IPS-18a (cell line): Measurements from ENCODE around the gene NUDT22.
"Not testable (repeated sequence)": the region's sequence is repeated elsewhere in the genome, so short reads cannot be mapped to it uniquely, and the experiment has no call there.

Experiments used
- H3K27ac ChIP-seq: one replicate; pipeline ENCODE4 v1.5.1; 2013; ENCODE audit warnings: low read length
- H3K27me3 ChIP-seq: one replicate; pipeline ENCODE4 v1.6.1; 2013; ENCODE audit warnings: mild to moderate bottlenecking, low read length; ENCODE audit not compliant: control insufficient read depth, insufficient read depth
- H3K36me3 ChIP-seq: one replicate; pipeline ENCODE4 v1.6.1; 2013; ENCODE audit warnings: low read depth, low read length; ENCODE audit not compliant: control insufficient read depth
- H3K4me1 ChIP-seq: one replicate; pipeline ENCODE4 v1.6.1; 2013; ENCODE audit warnings: low read depth, low read length; ENCODE audit not compliant: control insufficient read depth
- H3K4me3 ChIP-seq: one replicate; pipeline ENCODE4 v1.5.1; 2013; ENCODE audit warnings: low read length
- H3K9ac ChIP-seq: one replicate; pipeline ENCODE4 v1.6.1; 2013; ENCODE audit warnings: mild to moderate bottlenecking, low read length, moderate library complexity
- H3K9me3 ChIP-seq: one replicate; pipeline ENCODE4 v1.6.1; 2013; ENCODE audit warnings: low read depth, low read length; ENCODE audit not compliant: control insufficient read depth

Gene NUDT22

GRCh38 chr11:64240435-64241240 is 14.6 kb downstream of the NUDT22 start, which contains the start of gene FKBP2:
Gene FKBP2, plus strand, starts transcription at chr11:64241095. Its CDS starts 1,293 bp downstream, at chr11:64242388.
- no peaks in the 10 kb centered on the region for H3K27me3 ChIP-seq
- peak within 1 kb of the TSS; percentile 66 for H3K4me3 ChIP-seq
- peaks cover 13% of the 10 kb centered on the region for H3K36me3 ChIP-seq
- no peaks in the 10 kb centered on the region for H3K9me3 ChIP-seq
- no peaks in the 10 kb centered on the region for H3K4me1 ChIP-seq
- peak within 1 kb of the TSS; percentile 80 for H3K9ac ChIP-seq
- H3K27ac ChIP-seq = peak within 1 kb of the TSS; percentile 49

DNA sequence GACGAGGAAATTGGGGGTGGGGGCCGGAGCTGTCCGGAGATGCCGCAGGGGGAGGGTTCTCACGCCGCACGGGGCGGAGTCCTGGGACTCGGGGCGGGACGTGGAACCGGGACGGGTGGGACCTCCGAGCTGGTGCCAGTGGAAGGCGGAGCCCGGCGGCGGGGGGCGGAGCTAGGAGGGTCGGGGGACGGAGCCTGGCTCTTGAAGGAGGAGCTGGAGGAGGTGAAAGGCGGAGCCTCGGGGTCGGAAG is 15.1 kb downstream of the NUDT22 start:
- Histone ChIP-seq H3K36me3 (peaks cover 13% of the 10 kb centered on the region), H3K4me3 (peak overlapping the region; percentile 66), H3K9ac (peak overlapping the region; percentile 49), H3K27me3 (no peaks in the 10 kb centered on the region), H3K4me1 (no peaks in the 10 kb centered on the region), H3K27ac (no peak overlapping the region), H3K9me3 (no peaks in the 10 kb centered on the region)

GRCh38 chr11:64241491-64242374 is 15.7 kb downstream of the NUDT22 start:
- no peaks in the 10 kb centered on the region for H3K27me3 ChIP-seq
- H3K9ac ChIP-seq = peak overlapping the region; percentile 80
- no peaks in the 10 kb centered on the region for H3K4me1 ChIP-seq
- no peaks in the 10 kb centered on the region for H3K9me3 ChIP-seq
- H3K36me3 ChIP-seq = peaks cover 13% of the 10 kb centered on the region
- peak overlapping the region; percentile 66 for H3K4me3 ChIP-seq
- H3K27ac ChIP-seq = no peak overlapping the region

DNA sequence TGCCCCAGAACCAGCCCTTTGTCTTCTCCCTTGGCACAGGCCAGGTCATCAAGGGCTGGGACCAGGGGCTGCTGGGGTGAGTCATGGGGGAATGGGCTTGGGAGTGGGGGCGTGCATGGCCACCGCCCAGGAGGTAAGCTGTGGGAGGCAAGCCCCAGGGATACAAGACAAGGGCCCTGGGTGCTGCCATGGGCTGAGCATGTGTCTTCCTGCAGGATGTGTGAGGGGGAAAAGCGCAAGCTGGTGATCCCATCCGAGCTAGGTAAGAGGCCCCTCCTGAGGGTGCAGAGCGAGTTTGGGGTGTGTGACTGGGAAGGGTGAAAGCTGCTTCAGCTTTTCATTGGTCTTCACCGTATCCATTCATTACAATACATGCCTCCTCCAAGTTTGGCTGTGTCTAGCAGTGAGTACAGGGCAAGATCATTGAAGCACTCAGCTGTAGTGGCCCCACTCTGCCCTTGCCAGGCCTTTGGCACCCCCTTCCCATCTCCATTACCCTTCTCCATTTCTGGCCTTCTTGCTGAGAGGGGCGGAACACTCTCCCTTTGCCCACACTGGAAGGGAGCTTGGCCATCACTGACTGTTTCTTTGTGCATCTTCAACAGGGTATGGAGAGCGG is 17.3 kb downstream of the NUDT22 start:
- Histone ChIP-seq H3K36me3 (peaks cover 13% of the 10 kb centered on the region), H3K4me3 (no peak overlapping the region), H3K9me3 (no peaks in the 10 kb centered on the region), H3K9ac (no peak overlapping the region), H3K4me1 (peaks cover 8% of the 10 kb centered on the region), H3K27me3 (no peaks in the 10 kb centered on the region), H3K27ac (no peak overlapping the region)

DNA sequence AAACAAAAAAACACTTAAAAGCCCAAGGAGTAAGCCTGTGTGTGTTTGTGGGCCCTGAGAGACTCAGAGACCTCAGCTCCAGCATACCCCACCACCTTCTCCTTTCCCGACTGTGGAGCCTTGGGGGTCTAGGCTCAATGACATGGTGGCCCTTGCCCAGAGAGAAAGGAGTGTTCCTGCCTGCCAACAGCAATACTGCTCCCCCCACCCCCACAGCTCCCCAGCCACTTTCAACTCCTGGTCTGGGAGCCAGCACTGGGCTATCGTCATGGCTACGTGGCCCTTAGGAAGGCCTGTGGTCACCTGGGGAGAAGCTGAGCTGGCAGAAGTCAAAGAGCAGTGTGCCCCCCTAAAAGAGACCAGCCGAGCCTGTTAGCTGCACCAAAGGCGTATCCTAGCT is 18.0 kb downstream of the NUDT22 start:
- Histone ChIP-seq H3K9me3 (no peaks in the 10 kb centered on the region), H3K4me1 (peaks cover 16% of the 10 kb centered on the region), H3K27ac (no peak overlapping the region), H3K4me3 (no peak overlapping the region), H3K9ac (no peak overlapping the region), H3K27me3 (no peaks in the 10 kb centered on the region), H3K36me3 (peaks cover 13% of the 10 kb centered on the region)

DNA sequence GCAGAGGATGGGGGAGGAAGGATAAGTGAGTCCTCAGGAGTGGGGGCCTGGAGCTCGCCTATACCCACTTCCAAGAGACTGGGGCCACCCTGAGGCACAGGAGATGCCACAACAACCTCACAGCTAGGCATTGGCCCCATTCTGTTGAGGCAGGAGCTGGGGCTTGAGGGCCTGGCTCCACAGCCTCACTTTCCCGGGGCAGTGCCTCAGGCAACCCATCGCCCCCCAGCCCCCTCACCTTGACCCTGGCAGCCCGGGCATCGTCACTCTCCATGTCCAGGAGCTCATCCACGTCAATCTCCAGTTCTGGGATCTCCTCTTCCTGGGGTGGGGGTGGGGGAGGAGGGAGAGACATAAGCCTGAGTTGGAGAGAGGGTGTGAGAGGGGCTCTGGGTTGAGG is 18.9 kb downstream of the NUDT22 start:
- no peak overlapping the region for H3K27ac ChIP-seq
- no peaks in the 10 kb centered on the region for H3K27me3 ChIP-seq
- H3K36me3 ChIP-seq = peaks cover 13% of the 10 kb centered on the region
- no peaks in the 10 kb centered on the region for H3K9me3 ChIP-seq
- peak overlapping the region; percentile 97 for H3K4me3 ChIP-seq
- H3K4me1 ChIP-seq = peaks cover 25% of the 10 kb centered on the region
- H3K9ac ChIP-seq = no peak overlapping the region

DNA sequence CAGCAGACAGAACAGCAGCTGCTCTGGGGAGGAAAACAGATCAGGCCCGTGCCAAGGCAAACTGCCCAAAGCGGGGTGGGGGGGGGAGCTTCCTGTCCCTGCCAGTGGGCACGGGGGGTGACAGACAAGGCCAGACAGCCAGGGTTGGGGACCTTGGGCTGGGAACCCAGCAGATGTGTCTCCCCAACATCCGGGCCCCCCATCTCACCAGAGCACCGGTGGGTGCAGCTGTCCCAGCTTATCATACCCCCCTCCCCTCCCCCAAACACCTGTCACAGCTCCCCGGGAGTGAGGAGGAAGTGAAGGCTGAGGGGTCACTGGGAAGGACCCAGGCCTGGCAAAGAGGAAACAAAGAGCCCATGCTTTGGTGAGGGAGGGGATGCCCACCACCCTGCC is 19.3 kb downstream of the NUDT22 start:
- Histone ChIP-seq H3K4me1 (peaks cover 28% of the 10 kb centered on the region), H3K9ac (peak overlapping the region; percentile 91), H3K4me3 (peak overlapping the region; percentile 97), H3K27ac (no peak overlapping the region), H3K36me3 (peaks cover 13% of the 10 kb centered on the region), H3K27me3 (no peaks in the 10 kb centered on the region), H3K9me3 (no peaks in the 10 kb centered on the region)

- H3K27me3 ChIP-seq = no peaks in the 10 kb centered on the region
- H3K9me3 ChIP-seq = no peaks in the 10 kb centered on the region
- H3K27ac ChIP-seq = peak overlapping the region; percentile 80
- peak overlapping the region; percentile 97 for H3K4me3 ChIP-seq
- peak overlapping the region; percentile 91 for H3K9ac ChIP-seq
- H3K36me3 ChIP-seq = peaks cover 13% of the 10 kb centered on the region
- peaks cover 32% of the 10 kb centered on the region for H3K4me1 ChIP-seq
Observed at GRCh38 chr11:64245797-64246620, 19.9 kb downstream of the NUDT22 start.

GRCh38 chr11:64246621-64246870 is 20.5 kb downstream of the NUDT22 start:
- H3K36me3 ChIP-seq = peaks cover 13% of the 10 kb centered on the region
- H3K27ac ChIP-seq, H3K4me3 ChIP-seq, H3K27me3 ChIP-seq, H3K9me3 ChIP-seq: not testable (repeated sequence)
- peak overlapping the region; percentile 91 for H3K9ac ChIP-seq
- peaks cover 32% of the 10 kb centered on the region for H3K4me1 ChIP-seq

DNA sequence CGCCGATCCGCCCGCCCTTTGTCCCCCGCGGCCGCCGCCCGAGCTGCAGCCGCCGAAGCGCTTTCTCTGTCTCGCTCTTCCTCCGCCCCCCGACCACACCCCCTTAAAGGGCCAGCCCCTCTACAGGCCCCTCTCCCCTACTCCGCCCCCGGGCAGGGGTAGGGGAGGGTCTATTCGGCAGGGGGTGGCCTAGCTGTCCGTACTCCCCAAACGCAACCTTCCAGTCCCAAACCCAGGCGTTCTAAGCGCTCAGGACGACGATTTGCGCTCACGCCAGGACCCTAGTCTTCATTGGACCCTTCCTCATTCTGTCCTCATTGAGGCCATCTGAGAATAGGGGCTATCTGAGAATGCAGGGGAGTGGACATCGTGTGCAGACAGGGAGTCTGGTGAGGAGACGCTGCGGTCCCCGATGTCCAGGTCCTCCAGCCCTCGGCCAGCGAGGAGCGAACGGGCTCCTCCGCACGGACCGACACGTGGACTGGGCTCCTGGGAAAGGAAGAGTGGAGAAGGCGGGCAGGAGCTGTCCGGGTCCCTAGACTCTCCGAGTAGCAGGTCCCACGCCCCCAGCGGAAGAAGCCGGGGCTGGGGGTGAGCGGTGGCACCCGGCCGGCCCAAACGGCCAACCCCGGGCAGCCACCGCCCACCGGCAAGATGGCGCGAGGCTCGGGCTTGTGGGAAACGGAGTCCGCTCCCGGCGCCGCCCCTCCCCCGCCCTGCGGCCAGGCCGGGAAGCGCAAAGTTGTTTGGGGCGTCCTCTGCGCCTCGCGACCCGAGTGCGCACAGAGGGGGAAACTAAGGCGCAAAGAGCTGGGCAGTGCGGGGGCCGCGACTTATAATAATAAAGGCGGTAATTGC is 21.0 kb downstream of the NUDT22 start, which contains the start of gene PPP1R14B:
PPP1R14B (minus strand) TSS at position 73 of the 858 bp plus-strand sequence. CDS start 270 bp downstream, outside the sequence.
- Histone ChIP-seq H3K9ac (peak within 1 kb of the TSS; percentile 91), H3K27me3 (no peaks in the 10 kb centered on the region), H3K4me1 (peaks cover 32% of the 10 kb centered on the region), H3K27ac (peak within 1 kb of the TSS; percentile 80), H3K4me3 (peak within 1 kb of the TSS; percentile 97), H3K36me3 (peaks cover 13% of the 10 kb centered on the region), H3K9me3 (no peaks in the 10 kb centered on the region)
